Keratinocyte (primary cell): Measurements from ENCODE around the gene ARHGAP35. TPM values are rescaled to one million over a fixed set of nuclear protein-coding genes. Genes with fewer than 3 reads are reported as not detected.

ENCODE experiments used
- DNase-seq: peaks from one replicate; pipeline ENCODE4 v3.0.0-alpha.2; 2011; ENCODE audit warnings: low read depth, missing footprints, low spot score
- FAIRE-seq: peaks from 2 replicates; lab custom pipeline; 2011; peaks lifted over from hg19 to GRCh38; lab: Jason Lieb, UNC
- H2AFZ ChIP-seq: 2 replicates; pipeline ENCODE4 v1.6.0; 2012; ENCODE audit warnings: low read length, control low read depth, inconsistent platforms; ENCODE audit not compliant: control insufficient read depth
- H3K27ac ChIP-seq: 2 replicates; pipeline ENCODE4 v1.5.1; 2011; ENCODE audit warnings: low read length; ENCODE audit not compliant: control insufficient read depth, insufficient read depth
- H3K27me3 ChIP-seq: 3 replicates; pipeline ENCODE4 v1.6.0; 2011; ENCODE audit warnings: low read length; ENCODE audit not compliant: control insufficient read depth, insufficient read depth; ENCODE audit errors: extremely low read depth
- H3K36me3 ChIP-seq, 2 experiments: 2 replicates in 1 of 2; 3 replicates in 1 of 2; pipeline ENCODE4 v1.5.1; 2011; ENCODE audit warnings: low read length in 2 of 2, mild to moderate bottlenecking in 1 of 2; ENCODE audit not compliant: control insufficient read depth in 2 of 2, insufficient read depth in 2 of 2; ENCODE audit errors: extremely low read depth in 1 of 2
- H3K4me1 ChIP-seq: 3 replicates; pipeline ENCODE4 v1.5.1; 2011; ENCODE audit warnings: low read length; ENCODE audit not compliant: control insufficient read depth, insufficient read depth; ENCODE audit errors: extremely low read depth
- H3K4me2 ChIP-seq: 3 replicates; pipeline ENCODE4 v1.6.0; 2011; ENCODE audit warnings: low read depth, low read length; ENCODE audit not compliant: control insufficient read depth, insufficient read depth; ENCODE audit errors: extremely low read depth
- H3K4me3 ChIP-seq, 3 experiments: fragments of 200-600 bp in 1 of 3; sonication (generic) in 1 of 3; 2 replicates in 2 of 3; 3 replicates in 1 of 3; pipeline ENCODE4 v1.5.1; 2011 to 2016; ENCODE audit warnings: low read length in 3 of 3, mild to moderate bottlenecking in 3 of 3, control low read depth in 2 of 3, inconsistent platforms in 1 of 3, low read depth in 1 of 3, mixed read lengths in 1 of 3, mixed run types in 1 of 3, moderate library complexity in 1 of 3; ENCODE audit not compliant: control insufficient read depth in 2 of 3, insufficient read depth in 2 of 3; ENCODE audit errors: extremely low read depth in 1 of 3
- H3K79me2 ChIP-seq: 2 replicates; pipeline ENCODE4 v1.6.0; 2012; ENCODE audit warnings: low read length; ENCODE audit not compliant: control insufficient read depth, insufficient read depth
- H3K9ac ChIP-seq: 3 replicates; pipeline ENCODE4 v1.6.0; 2011; ENCODE audit warnings: low read length; ENCODE audit not compliant: control insufficient read depth, insufficient read depth; ENCODE audit errors: extremely low read depth
- H3K9me1 ChIP-seq: 3 replicates; pipeline ENCODE4 v1.6.0; 2011; ENCODE audit warnings: low read length; ENCODE audit not compliant: control insufficient read depth, insufficient read depth; ENCODE audit errors: extremely low read depth
- H3K9me3 ChIP-seq: 2 replicates; pipeline ENCODE4 v1.5.1; 2012; ENCODE audit warnings: low read depth, low read length; ENCODE audit not compliant: control insufficient read depth
- H4K20me1 ChIP-seq: 3 replicates; pipeline ENCODE4 v1.6.0; 2011; ENCODE audit warnings: low read length; ENCODE audit not compliant: control insufficient read depth, insufficient read depth; ENCODE audit errors: extremely low read depth
- CTCF ChIP-seq, 3 experiments: IDR thresholded peaks in 1 of 3; conservative IDR thresholded peaks in 1 of 3; optimal IDR thresholded peaks in 1 of 3; 2 replicates in 2 of 3; 3 replicates in 1 of 3; pipeline versions ENCODE3 to v1.5.1; 2011; ENCODE audit warnings: low read length in 3 of 3, mild to moderate bottlenecking in 3 of 3, moderate library complexity in 2 of 3, control low read depth in 1 of 3, inconsistent platforms in 1 of 3; ENCODE audit not compliant: insufficient read depth in 2 of 3; ENCODE audit errors: extremely low read depth in 1 of 3
- EZH2 ChIP-seq: IDR thresholded peaks from one replicate; pipeline ENCODE4 v1.6.1; 2012; ENCODE audit warnings: inconsistent platforms, mild to moderate bottlenecking, low read length, moderate library complexity
- dilution Hi-C: fragments of 300-500 bp; cut with MboI; formaldehyde crosslinking; loops from one replicate; pipeline ENCODE4 v1.7.0; 2020; ENCODE audit warnings: low sequenced_read_pairs; ENCODE audit not compliant: extremely low pct_ligation_motif_present
- polyA minus RNA-seq, 3 experiments: library from RNA; depleted of rRNA, polyadenylated mRNA; stranded (reverse); fragments of >200 nt; gene quantifications; 1 replicate in 1 of 3; 2 replicates in 1 of 3; 3 replicates in 1 of 3; pipeline ENCODE4 v1.2.3, GENCODE V29; 2011
- polyA plus RNA-seq, 5 experiments: library from polyadenylated mRNA; depleted of rRNA in 3 of 5; stranded (reverse) in 3 of 5; stranded (forward) in 1 of 5; unstranded in 1 of 5; fragments of >200 nt; gene quantifications; 1 replicate in 1 of 5; 2 replicates in 3 of 5; 3 replicates in 1 of 5; pipeline versions ENCODE4 v1.2.1 to v1.2.3, GENCODE V29; 2011 to 2012; ENCODE audit warnings: missing spikeins in 2 of 5, low read depth in 1 of 5, low replicate concordance in 1 of 5

ARHGAP35 gene
- polyA plus RNA-seq (14.3 to 21.7 TPM (median 19.5 TPM) in 3 replicates), polyA minus RNA-seq (35.4 to 53.2 TPM (median 45.6 TPM) in 3 replicates)
- polyA plus RNA-seq (2011; ENCODE audit: low read depth), result 10.5 TPM
- polyA plus RNA-seq (2011; cell fraction: cytosol; rRNA removed), result 15.7 and 18.8 TPM in 2 replicates
- 39.3 and 40.4 TPM in 2 replicates for polyA plus RNA-seq (2011; cell fraction: nucleus; rRNA removed)
- 14.8 and 26.2 TPM in 2 replicates for polyA plus RNA-seq (2012; ENCODE audit: low replicate concordance)
- polyA minus RNA-seq (2011; cell fraction: cytosol; rRNA and poly(A)+ RNA removed), result 20.0 TPM
- 33.8 and 54.2 TPM in 2 replicates for polyA minus RNA-seq (2011; cell fraction: nucleus; rRNA and poly(A)+ RNA removed)

- peak within 1 kb of the TSS; percentile 92 for H2AFZ ChIP-seq
- peaks cover 47% of the 10 kb centered on the region for H3K79me2 ChIP-seq
- H3K4me3 ChIP-seq, result peak within 1 kb of the TSS; percentile 60 to 94 (median 89)
- H3K4me1 ChIP-seq, result peaks cover 47% of the 10 kb centered on the region
- DNase-seq, result no peak
- no peak for TF ChIP-seq EZH2
- no peak for TF ChIP-seq CTCF (optimal IDR thresholded peaks at IDR 0.05 in 1 of 3, IDR thresholded peaks at IDR 0.05 in 1 of 3, conservative IDR thresholded peaks at IDR 0.05 in 1 of 3; ENCODE audit: extremely low read depth in 1 of 3, insufficient read depth in 2 of 3, low read length in 3 of 3)
- H3K9me1 ChIP-seq, result peaks cover under 1% of the 10 kb centered on the region
- dilution Hi-C loops, result no loop called here
- H3K9ac ChIP-seq, result peak within 1 kb of the TSS; percentile 82
- H3K9me3 ChIP-seq, result no peaks in the 10 kb centered on the region
- H3K27ac ChIP-seq, result peak within 1 kb of the TSS; percentile 77
- no peak for FAIRE-seq
- H3K36me3 ChIP-seq, result peaks cover 0 to 5% of the 10 kb centered on the region in 2 experiments
- peaks cover 3% of the 10 kb centered on the region for H4K20me1 ChIP-seq
- peak within 1 kb of the TSS; percentile 93 for H3K4me2 ChIP-seq
- H3K27me3 ChIP-seq, result no peaks in the 10 kb centered on the region
Observed at GRCh38 chr19:46860846-46861690, at the start of gene ARHGAP35. ARHGAP35 (plus strand) TSS chr19:46860997; CDS start chr19:46918676, 57,679 bp downstream.

- H3K9me1 ChIP-seq, result no peaks in the 10 kb centered on the region
- DNase-seq (no peak), FAIRE-seq (no peak)
- no peaks in the 10 kb centered on the region for H4K20me1 ChIP-seq
- dilution Hi-C loops, result no loop called here
- H3K9ac ChIP-seq, result no peak overlapping the region
- no peaks in the 10 kb centered on the region for H3K79me2 ChIP-seq
- H3K9me3 ChIP-seq, result no peaks in the 10 kb centered on the region
- H3K4me1 ChIP-seq, result no peaks in the 10 kb centered on the region
- no peaks in the 10 kb centered on the region for H3K36me3 ChIP-seq
- H3K4me2 ChIP-seq, result no peak overlapping the region
- no peak overlapping the region for H3K4me3 ChIP-seq
- H3K27ac ChIP-seq, result no peak overlapping the region
- TF ChIP-seq CTCF (optimal IDR thresholded peaks at IDR 0.05 in 1 of 3, IDR thresholded peaks at IDR 0.05 in 1 of 3, conservative IDR thresholded peaks at IDR 0.05 in 1 of 3; ENCODE audit: extremely low read depth in 1 of 3, insufficient read depth in 2 of 3, low read length in 3 of 3) (no peak), EZH2 (no peak)
- no peak overlapping the region for H2AFZ ChIP-seq
- H3K27me3 ChIP-seq, result no peaks in the 10 kb centered on the region
Observed at GRCh38 chr19:46812977-46813838, 47.6 kb upstream of the ARHGAP35 start.
